Smooth muscle cell (in vitro differentiated cells): Measurements from ENCODE around the gene TNFRSF9. TPM values are rescaled to one million over a fixed set of nuclear protein-coding genes. Genes with fewer than 3 reads are reported as not detected.

Source experiments
- DNase-seq: peaks from one replicate; lab custom pipeline; 2025; ENCODE audit not compliant: unreplicated experiment; lab: John Stamatoyannopoulos, UW
- H2AFZ ChIP-seq: fragments of 200-600 bp; sonication (generic); 2 replicates; pipeline ENCODE4 v1.6.0; 2016; ENCODE audit warnings: antibody characterized with exemption, low read depth, mild to moderate bottlenecking
- H3F3A ChIP-seq: fragments of 200-600 bp; sonication (generic); 2 replicates; pipeline ENCODE4 v1.6.0; 2017; ENCODE audit warnings: antibody characterized with exemption, low read depth
- H3K27ac ChIP-seq: fragments of 200-600 bp; sonication (generic); 2 replicates; pipeline ENCODE4 v1.5.1; 2016; ENCODE audit warnings: low read depth, mild to moderate bottlenecking
- H3K27me3 ChIP-seq: fragments of 200-600 bp; sonication (generic); 2 replicates; pipeline ENCODE4 v1.6.1; 2016; ENCODE audit warnings: low read depth, mild to moderate bottlenecking
- H3K36me3 ChIP-seq: fragments of 200-600 bp; sonication (generic); 2 replicates; pipeline ENCODE4 v1.5.1; 2016; ENCODE audit warnings: low read depth
- H3K4me1 ChIP-seq: fragments of 200-600 bp; sonication (generic); 2 replicates; pipeline ENCODE4 v1.5.1; 2016; ENCODE audit warnings: low read depth
- H3K4me2 ChIP-seq: fragments of 200-600 bp; sonication (generic); 2 replicates; pipeline ENCODE4 v1.6.0; 2016; ENCODE audit warnings: mild to moderate bottlenecking
- H3K4me3 ChIP-seq: fragments of 200-600 bp; sonication (generic); 2 replicates; pipeline ENCODE4 v1.5.1; 2016; ENCODE audit warnings: mild to moderate bottlenecking
- H3K79me2 ChIP-seq: fragments of 200-600 bp; sonication (generic); 2 replicates; pipeline ENCODE4 v1.6.0; 2016; ENCODE audit warnings: low read depth, mild to moderate bottlenecking
- H3K9ac ChIP-seq: fragments of 200-600 bp; sonication (generic); 2 replicates; pipeline ENCODE4 v1.6.0; 2016; ENCODE audit warnings: low read depth
- H3K9me3 ChIP-seq: fragments of 200-600 bp; sonication (generic); replicated peaks from 2 replicates; pipeline ENCODE4 v1.5.1; 2016; ENCODE audit warnings: low read depth
- H4K20me1 ChIP-seq: fragments of 200-600 bp; sonication (generic); 2 replicates; pipeline ENCODE4 v1.6.0; 2016; ENCODE audit warnings: low read depth
- WGBS: methylation state at CpG from one replicate; pipeline ENCODE4 v1.1.7; 2016; ENCODE audit warnings: low lambda C conversion rate; 5-methylcytosine and 5-hydroxymethylcytosine counted together
- polyA plus RNA-seq: library from polyadenylated mRNA; unstranded; fragments of >200 nt; fragmentation: Nextera tagmentation; extraction: Ambion mirVana; gene quantifications from 2 replicates; pipeline ENCODE4 v1.2.1, GENCODE V29; 2016
- total RNA-seq: library from RNA; depleted of rRNA; stranded (reverse); fragments of >200 nt; gene quantifications from 2 replicates; pipeline ENCODE4 v1.2.3, GENCODE V29; 2014
- TF ChIP-seq, protein P1 (sequence below): fragments of 200-600 bp; sonication (generic); IDR thresholded peaks from 2 replicates; pipeline ENCODE4 v1.5.1; 2017; ENCODE audit warnings: borderline replicate concordance, mild to moderate bottlenecking, antibody characterized with exemption; ENCODE audit not compliant: insufficient read depth, poor library complexity, severe bottlenecking

TNFRSF9 gene
- total and polyA plus RNA-seq, 2 experiments from 2014 or later: 0.09 to 0.45 TPM

- Histone ChIP-seq H3K4me1 (no peaks in the 10 kb centered on the region), H3K4me2 (no peak overlapping the region), H3K9ac (no peak overlapping the region), H3K79me2 (no peaks in the 10 kb centered on the region), H3K4me3 (no peak overlapping the region), H2AFZ (no peak overlapping the region), H4K20me1 (no peaks in the 10 kb centered on the region), H3K36me3 (no peaks in the 10 kb centered on the region), H3F3A (no peaks in the 10 kb centered on the region), H3K27ac (no peak overlapping the region), H3K27me3 (no peaks in the 10 kb centered on the region), H3K9me3 (no peaks in the 10 kb centered on the region)
- DNase-seq: no peak
- WGBS: 54% methylated on average over 20 of the region's 27 CpGs
- TF ChIP-seq, protein P1, sequence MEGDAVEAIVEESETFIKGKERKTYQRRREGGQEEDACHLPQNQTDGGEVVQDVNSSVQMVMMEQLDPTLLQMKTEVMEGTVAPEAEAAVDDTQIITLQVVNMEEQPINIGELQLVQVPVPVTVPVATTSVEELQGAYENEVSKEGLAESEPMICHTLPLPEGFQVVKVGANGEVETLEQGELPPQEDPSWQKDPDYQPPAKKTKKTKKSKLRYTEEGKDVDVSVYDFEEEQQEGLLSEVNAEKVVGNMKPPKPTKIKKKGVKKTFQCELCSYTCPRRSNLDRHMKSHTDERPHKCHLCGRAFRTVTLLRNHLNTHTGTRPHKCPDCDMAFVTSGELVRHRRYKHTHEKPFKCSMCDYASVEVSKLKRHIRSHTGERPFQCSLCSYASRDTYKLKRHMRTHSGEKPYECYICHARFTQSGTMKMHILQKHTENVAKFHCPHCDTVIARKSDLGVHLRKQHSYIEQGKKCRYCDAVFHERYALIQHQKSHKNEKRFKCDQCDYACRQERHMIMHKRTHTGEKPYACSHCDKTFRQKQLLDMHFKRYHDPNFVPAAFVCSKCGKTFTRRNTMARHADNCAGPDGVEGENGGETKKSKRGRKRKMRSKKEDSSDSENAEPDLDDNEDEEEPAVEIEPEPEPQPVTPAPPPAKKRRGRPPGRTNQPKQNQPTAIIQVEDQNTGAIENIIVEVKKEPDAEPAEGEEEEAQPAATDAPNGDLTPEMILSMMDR: no peak
Measured at GRCh38 chr1:7885513-7886404, 54.9 kb downstream of the TNFRSF9 start.

- H3K27me3 ChIP-seq: no peaks in the 10 kb centered on the region
- no peaks in the 10 kb centered on the region for H3K9me3 ChIP-seq
- 83% methylated on average over 1 of the region's 1 CpG for WGBS
Measured at GRCh38 chr1:7884757-7885156, 55.9 kb downstream of the TNFRSF9 start.

GRCh38 chr1:7879228-7879627, 61.4 kb downstream of the TNFRSF9 start:
- no peak overlapping the region for H2AFZ ChIP-seq
- no peaks in the 10 kb centered on the region for H3K36me3 ChIP-seq
- DNase-seq: no peak
- H3K79me2 ChIP-seq: no peaks in the 10 kb centered on the region
- 84% methylated on average over 3 of the region's 3 CpGs for WGBS
- H3F3A ChIP-seq: no peaks in the 10 kb centered on the region
- no peak overlapping the region for H3K27ac ChIP-seq
- no peak overlapping the region for H3K4me2 ChIP-seq
- H4K20me1 ChIP-seq: no peaks in the 10 kb centered on the region
- TF ChIP-seq, protein P1: no peak
- no peaks in the 10 kb centered on the region for H3K4me1 ChIP-seq
- H3K9ac ChIP-seq: no peak overlapping the region
- H3K4me3 ChIP-seq: no peak overlapping the region
- no peaks in the 10 kb centered on the region for H3K27me3 ChIP-seq
- no peaks in the 10 kb centered on the region for H3K9me3 ChIP-seq

More at GRCh38 chr1:7884757-7885156, 55.9 kb downstream of the TNFRSF9 start:
- Histone ChIP-seq H3F3A (no peaks in the 10 kb centered on the region), H3K79me2 (no peaks in the 10 kb centered on the region), H3K36me3 (no peaks in the 10 kb centered on the region), H3K4me2 (no peak overlapping the region), H3K27ac (no peak overlapping the region), H3K9ac (no peak overlapping the region), H2AFZ (no peak overlapping the region), H3K4me3 (no peak overlapping the region), H3K4me1 (no peaks in the 10 kb centered on the region), H4K20me1 (no peaks in the 10 kb centered on the region)
- DNase-seq: no peak
- TF ChIP-seq, protein P1: no peak
